K562 (cell line): ENCODE measurements around the gene CD151. TPM values are rescaled to one million over a fixed set of nuclear protein-coding genes. Genes with fewer than 3 reads are reported as not detected.

Source experiments
- ATF6 ChIP-seq: sonication (generic); formaldehyde crosslinking; IDR thresholded peaks from 2 replicates; pipeline ENCODE4 v1.4.0; 2020; ENCODE audit warnings: mild to moderate bottlenecking, missing genetic modification reagents
- CEBPB ChIP-seq: fragments of 450-650 bp; IDR thresholded peaks from 2 replicates; pipeline ENCODE4 v1.6.1; 2016; ENCODE audit warnings: missing genetic modification characterization, missing compliant biosample characterization
- CEBPG ChIP-seq, 3 experiments: fragments of 200-800 bp in 1 of 3; sonication (Bioruptor generic) in 1 of 3; sonication (generic) in 1 of 3; formaldehyde crosslinking in 1 of 3; IDR thresholded peaks in 2 of 3; conservative IDR thresholded peaks in 1 of 3; 2 replicates each; pipeline versions ENCODE4 v1.6.1 to v1.8.0; 2016 to 2022; ENCODE audit warnings: missing compliant biosample characterization in 2 of 3, missing genetic modification characterization in 2 of 3, mild to moderate bottlenecking in 1 of 3, missing genetic modification reagents in 1 of 3
- ELF4 ChIP-seq: fragments of 450-650 bp; formaldehyde crosslinking; IDR thresholded peaks from 2 replicates; pipeline ENCODE4 v1.4.0; 2022; ENCODE audit warnings: missing genetic modification characterization
- FOXJ3 ChIP-seq: sonication (generic); formaldehyde crosslinking; IDR thresholded peaks from 2 replicates; pipeline ENCODE4 v1.4.0; 2020; ENCODE audit warnings: mild to moderate bottlenecking, missing genetic modification reagents
- HNRNPUL1 ChIP-seq: fragments of 200-400 bp; formaldehyde crosslinking; IDR thresholded peaks from 2 replicates; pipeline ENCODE4 v1.6.1; 2017; ENCODE audit warnings: low read length
- IRF9 ChIP-seq: fragments of 450-650 bp; IDR thresholded peaks from 2 replicates; pipeline ENCODE4 v1.6.1; 2016; ENCODE audit warnings: missing biosample characterization, missing genetic modification characterization
- RBFOX2 ChIP-seq: fragments of 200-400 bp; formaldehyde crosslinking; IDR thresholded peaks from 2 replicates; pipeline ENCODE4 v1.6.1; 2017; ENCODE audit warnings: low read depth, mild to moderate bottlenecking, low read length, moderate library complexity
- SNRNP70 ChIP-seq: fragments of 200-400 bp; formaldehyde crosslinking; optimal IDR thresholded peaks from 2 replicates; pipeline ENCODE3; 2017; ENCODE audit warnings: low read depth, low read length
- SRSF1 ChIP-seq: fragments of 200-400 bp; formaldehyde crosslinking; IDR thresholded peaks from 2 replicates; pipeline ENCODE4 v1.6.1; 2017; ENCODE audit warnings: mild to moderate bottlenecking, low read depth, low read length, moderate library complexity
- UBTF ChIP-seq, 2 experiments: IDR thresholded peaks; 2 replicates each; pipeline ENCODE4 v1.6.1; 2012; ENCODE audit warnings: improper control_type of control experiment in 2 of 2, low read depth in 2 of 2, low read length in 2 of 2, borderline replicate concordance in 1 of 2
- VEZF1 ChIP-seq: fragments of 200-800 bp; sonication (Bioruptor generic); IDR thresholded peaks from 2 replicates; pipeline ENCODE4 v1.6.1; 2017; ENCODE audit warnings: missing genetic modification characterization, missing compliant biosample characterization
- ZC3H11A ChIP-seq: IDR thresholded peaks from 2 replicates; pipeline ENCODE4 v1.6.1; 2012; ENCODE audit warnings: low read depth, low read length, improper control_type of control experiment
- ZNF133 ChIP-seq: fragments of 250-450 bp; sonication (Bioruptor Pico); IDR thresholded peaks from 2 replicates; pipeline ENCODE4 v1.4.0; 2020; ENCODE audit warnings: mild to moderate bottlenecking
- ZNF277 ChIP-seq: fragments of 250-450 bp; sonication (Bioruptor Pico); IDR thresholded peaks from 2 replicates; pipeline ENCODE4 v1.8.0; 2022; ENCODE audit warnings: inconsistent platforms, mild to moderate bottlenecking, moderate library complexity, borderline replicate concordance
- ZNF395 ChIP-seq: fragments of 200-800 bp; sonication (Bioruptor generic); IDR thresholded peaks from 2 replicates; pipeline ENCODE4 v1.6.1; 2017; ENCODE audit warnings: missing genetic modification characterization, missing compliant biosample characterization
- polyA plus RNA-seq, 8 experiments: library from polyadenylated mRNA; depleted of rRNA in 4 of 8; stranded (reverse) in 5 of 8; unstranded in 3 of 8; fragments of >200 nt; fragmentation: Nextera tagmentation in 2 of 8; fragmentation: Illumina TruSeq in 1 of 8; extraction: Ambion mirVana in 2 of 8; extraction: Trizol in 1 of 8; gene quantifications; 2 replicates each; pipeline versions ENCODE4 v1.2.1 to v1.2.3, GENCODE V29; 2011 to 2014; ENCODE audit warnings: inconsistent platforms in 1 of 8, missing spikeins in 1 of 8
- total RNA-seq, 7 experiments: library from RNA; depleted of rRNA in 6 of 7; stranded (reverse); fragments of >200 nt in 6 of 7; fragmentation: Illumina TruSeq in 2 of 7; extraction: Trizol in 2 of 7; gene quantifications; 2 replicates each; pipeline versions ENCODE4 v1.2.1 to v1.2.3, GENCODE V29; 2011 to 2021; ENCODE audit warnings: low replicate concordance in 1 of 7

The CD151 gene
- total and polyA plus RNA-seq, 9 of the 15 experiments (the other 6 are each of a cell fraction or from before 2014, with no cell fraction given): 2.3 to 187 (median 140) TPM

- TF ChIP-seq ZC3H11A (no peak), UBTF (IDR thresholded peaks at IDR 0.05; ENCODE audit: borderline replicate concordance in 1 of 2, low read depth in 2 of 2, low read length in 2 of 2) (no peak), SRSF1 (no peak), CEBPB (tag) (no peak), RBFOX2 (peak; percentile 91), HNRNPUL1 (no peak), ZNF277 (no peak), FOXJ3 (CRISPR knock-in tag) (no peak), ELF4 (CRISPR knock-in tag) (no peak), VEZF1 (CRISPR knock-in tag) (peak; percentile 78), ZNF395 (CRISPR knock-in tag) (0 out of 2 replicates have a peak, but pooled peaks have one; percentile 23), SNRNP70 (no peak), ATF6 (no peak), CEBPG (CRISPR knock-in tag; IDR thresholded peaks at IDR 0.05) (no peak), CEBPG (tag; conservative IDR thresholded peaks at IDR 0.05 in 1 of 2, IDR thresholded peaks at IDR 0.05 in 1 of 2) (no peak), IRF9 (no peak), ZNF133 (CRISPR knock-in tag) (no peak)
Observed at GRCh38 chr11:819129-819931, 13.4 kb upstream of the CD151 start (continued).
